Dedifferentiated amniotic fluid mesenchymal stem cell (primary cell): ENCODE results near the gene HOXC5.

Experiments used
- DNase-seq: peaks from one replicate; pipeline ENCODE4 v3.0.0-alpha.2; 2016; ENCODE audit errors: extremely low spot score

HOXC5 gene

GRCh38 chr12:54032627-54033100 is at the start of gene HOXC5:
Gene HOXC5 (plus strand): TSS chr12:54033050. CDS start chr12:54033123, 73 bp downstream.
- DNase-seq = peak; percentile 21

- DNase-seq = no peak
Observed at GRCh38 chr12:53983568-53983949, 49.3 kb upstream of the HOXC5 start.

- DNase-seq = no peak
Observed at GRCh38 chr12:53983950-53984572, 48.8 kb upstream of the HOXC5 start.

- DNase-seq = no peak
Observed at GRCh38 chr12:53984901-53985691, 47.8 kb upstream of the HOXC5 start, which contains the start of gene HOXC10. Gene HOXC10 (plus strand): TSS chr12:53985146. CDS start chr12:53985260, 114 bp downstream.

- DNase-seq = no peak
Observed at GRCh38 chr12:53985692-53985993, 47.2 kb upstream of the HOXC5 start.

GRCh38 chr12:53985994-53986685 is 46.7 kb upstream of the HOXC5 start:
- DNase-seq = no peak

- DNase-seq = no peak
Observed at GRCh38 chr12:53986686-53987483, 46.0 kb upstream of the HOXC5 start.

- DNase-seq = no peak
Observed at GRCh38 chr12:53987787-53988230, 45.0 kb upstream of the HOXC5 start.

- no peak for DNase-seq
Observed at GRCh38 chr12:53988541-53989226, 44.2 kb upstream of the HOXC5 start.

GRCh38 chr12:53989227-53990113 is 43.4 kb upstream of the HOXC5 start:
- peak; percentile 22 for DNase-seq

- no peak for DNase-seq
Observed at GRCh38 chr12:53990311-53991076, 42.4 kb upstream of the HOXC5 start.

- DNase-seq = no peak
Observed at GRCh38 chr12:53991077-53991460, 41.8 kb upstream of the HOXC5 start.

- DNase-seq = no peak
Observed at GRCh38 chr12:53992377-53992889, 40.4 kb upstream of the HOXC5 start.

- DNase-seq = no peak
Observed at GRCh38 chr12:53993162-53994008, 39.5 kb upstream of the HOXC5 start.

GRCh38 chr12:53994009-53994263 is 38.9 kb upstream of the HOXC5 start:
- no peak for DNase-seq

- DNase-seq = no peak
Observed at GRCh38 chr12:53994264-53995001, 38.4 kb upstream of the HOXC5 start.

GRCh38 chr12:53995002-53995377 is 37.9 kb upstream of the HOXC5 start:
- DNase-seq = no peak
